ENCODE results near the gene OTOP3. TPM values are rescaled to one million over a fixed set of nuclear protein-coding genes. Genes with fewer than 3 reads are reported as not detected.

OTOP3 gene
- total RNA-seq, 1 donor from 2014 or later = 0.74 TPM

- Histone ChIP-seq H3K27ac (no peak overlapping the region), H3K9me3 (no peaks in the 10 kb centered on the region), H3K36me3 (no peaks in the 10 kb centered on the region), H3K27me3 (peaks cover 6% of the 10 kb centered on the region), H3K4me1 (peaks cover 43% of the 10 kb centered on the region), H3K4me3 (no peak overlapping the region)
- TF ChIP-seq POLR2A (IDR thresholded peaks at IDR 0.05) (no peak), POLR2AphosphoS5 (IDR thresholded peaks at IDR 0.05; ENCODE audit: insufficient read depth in 1 of 2, low read depth in 1 of 2) (no peak)
- TF ChIP-seq, protein P1, sequence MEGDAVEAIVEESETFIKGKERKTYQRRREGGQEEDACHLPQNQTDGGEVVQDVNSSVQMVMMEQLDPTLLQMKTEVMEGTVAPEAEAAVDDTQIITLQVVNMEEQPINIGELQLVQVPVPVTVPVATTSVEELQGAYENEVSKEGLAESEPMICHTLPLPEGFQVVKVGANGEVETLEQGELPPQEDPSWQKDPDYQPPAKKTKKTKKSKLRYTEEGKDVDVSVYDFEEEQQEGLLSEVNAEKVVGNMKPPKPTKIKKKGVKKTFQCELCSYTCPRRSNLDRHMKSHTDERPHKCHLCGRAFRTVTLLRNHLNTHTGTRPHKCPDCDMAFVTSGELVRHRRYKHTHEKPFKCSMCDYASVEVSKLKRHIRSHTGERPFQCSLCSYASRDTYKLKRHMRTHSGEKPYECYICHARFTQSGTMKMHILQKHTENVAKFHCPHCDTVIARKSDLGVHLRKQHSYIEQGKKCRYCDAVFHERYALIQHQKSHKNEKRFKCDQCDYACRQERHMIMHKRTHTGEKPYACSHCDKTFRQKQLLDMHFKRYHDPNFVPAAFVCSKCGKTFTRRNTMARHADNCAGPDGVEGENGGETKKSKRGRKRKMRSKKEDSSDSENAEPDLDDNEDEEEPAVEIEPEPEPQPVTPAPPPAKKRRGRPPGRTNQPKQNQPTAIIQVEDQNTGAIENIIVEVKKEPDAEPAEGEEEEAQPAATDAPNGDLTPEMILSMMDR (IDR thresholded peaks at IDR 0.05) = no peak
- DNase-seq (ENCODE audit: extremely low spot score in 2 of 2) = no peak
- intact Hi-C loops (cut with DNase I) = no loop called here
These were observed 13.9 kb upstream of the OTOP3 start for GRCh38 chr17:74921769-74922168.

GRCh38 chr17:74922172-74922571 lies 13.5 kb upstream of the OTOP3 start:
- intact Hi-C loops (cut with DNase I) = no loop called here
- Histone ChIP-seq H3K27me3 (peaks cover 6% of the 10 kb centered on the region), H3K27ac (no peak overlapping the region), H3K36me3 (no peaks in the 10 kb centered on the region), H3K4me3 (no peak overlapping the region), H3K9me3 (no peaks in the 10 kb centered on the region), H3K4me1 (peaks cover 43% of the 10 kb centered on the region)
- TF ChIP-seq, protein P1 (IDR thresholded peaks at IDR 0.05) = no peak
- TF ChIP-seq POLR2A (IDR thresholded peaks at IDR 0.05) = no peak
- TF ChIP-seq POLR2AphosphoS5 (IDR thresholded peaks at IDR 0.05; ENCODE audit: insufficient read depth in 1 of 2, low read depth in 1 of 2) = no peak
- DNase-seq (ENCODE audit: extremely low spot score in 2 of 2) = no peak

DNA sequence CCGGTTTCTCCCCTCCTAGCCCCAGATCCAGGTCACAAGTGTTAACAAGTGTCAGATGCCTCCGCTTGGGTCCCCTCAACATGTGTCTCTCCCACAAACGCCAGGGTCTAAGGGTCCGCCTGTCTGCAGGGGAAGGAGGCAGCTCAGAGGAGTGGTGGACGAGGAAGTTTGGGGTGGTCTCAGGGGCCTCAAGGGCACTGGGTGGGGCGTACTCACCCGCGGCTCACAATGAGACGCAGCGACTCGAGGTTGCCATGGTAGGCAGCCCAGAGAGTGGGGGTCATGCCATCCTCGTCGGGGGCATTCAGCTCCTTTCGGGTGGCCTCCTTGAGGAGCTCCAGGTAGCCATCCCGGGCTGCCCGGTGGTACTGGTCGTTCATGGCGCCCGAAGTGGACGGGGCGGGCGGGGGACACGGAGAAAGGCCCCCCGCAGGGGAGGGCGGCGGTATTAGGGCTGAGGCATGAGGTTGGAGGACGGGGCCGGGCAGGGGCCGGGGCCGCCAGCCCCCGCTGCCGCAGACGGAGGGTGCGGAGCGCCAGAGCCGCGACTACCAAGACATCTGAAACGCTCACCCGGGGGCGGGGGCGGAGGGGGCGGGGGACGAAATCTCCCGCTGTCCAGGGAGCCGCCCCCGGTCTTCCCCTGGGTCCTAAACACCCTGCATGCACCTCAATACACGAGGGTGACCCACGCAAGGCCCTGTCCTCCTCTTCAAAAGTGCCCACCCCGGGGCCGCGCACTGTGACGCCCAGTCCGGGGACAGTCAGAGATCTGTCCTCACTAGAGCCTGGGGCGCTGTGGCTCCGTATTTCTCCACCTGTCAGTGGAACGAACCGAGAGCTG lies 12.8 kb upstream of the OTOP3 start, which contains the start of gene USH1G:
Gene USH1G, minus strand, starts transcription at position 562 of the 844 bp plus-strand sequence. Its CDS starts 182 bp downstream, at position 380.
- Histone ChIP-seq H3K4me1 (peaks cover 43% of the 10 kb centered on the region), H3K9me3 (no peaks in the 10 kb centered on the region), H3K27me3 (peaks cover 6% of the 10 kb centered on the region), H3K4me3 (peak within 1 kb of the TSS; percentile 42 to 49), H3K27ac (no peak within 1 kb of the TSS), H3K36me3 (no peaks in the 10 kb centered on the region)
- DNase-seq (ENCODE audit: extremely low spot score in 2 of 2) = no peak
- intact Hi-C loops (cut with DNase I) = no loop called here
- no peak for TF ChIP-seq POLR2AphosphoS5 (IDR thresholded peaks at IDR 0.05; ENCODE audit: insufficient read depth in 1 of 2, low read depth in 1 of 2)
- TF ChIP-seq POLR2A (IDR thresholded peaks at IDR 0.05) = no peak
- TF ChIP-seq, protein P1 (IDR thresholded peaks at IDR 0.05) = no peak

- Histone ChIP-seq H3K27ac (no peak overlapping the region), H3K9me3 (no peaks in the 10 kb centered on the region), H3K4me1 (peaks cover 43% of the 10 kb centered on the region), H3K4me3 (peak overlapping the region; percentile 42 to 49), H3K36me3 (no peaks in the 10 kb centered on the region), H3K27me3 (peaks cover 6% of the 10 kb centered on the region)
- intact Hi-C loops (cut with DNase I) = no loop called here
- TF ChIP-seq, protein P1 (IDR thresholded peaks at IDR 0.05) = peak in 2 of 3 experiments; percentile 34 to 61
- no peak for TF ChIP-seq POLR2AphosphoS5 (IDR thresholded peaks at IDR 0.05; ENCODE audit: insufficient read depth in 1 of 2, low read depth in 1 of 2)
- DNase-seq (ENCODE audit: extremely low spot score in 2 of 2) = no peak
These were observed 12.0 kb upstream of the OTOP3 start for GRCh38 chr17:74923538-74924249.
